ENCODE data around the gene HIP1. TPM values are rescaled to one million over a fixed set of nuclear protein-coding genes. Genes with fewer than 3 reads are reported as not detected.
"Not testable (repeated sequence)": the region's sequence is repeated elsewhere in the genome, so short reads cannot be mapped to it uniquely, and the experiment has no call there.

The HIP1 gene
- polyA plus RNA-seq, 3 donors, result 30.2 to 35.6 (median 33.1) TPM

DNA sequence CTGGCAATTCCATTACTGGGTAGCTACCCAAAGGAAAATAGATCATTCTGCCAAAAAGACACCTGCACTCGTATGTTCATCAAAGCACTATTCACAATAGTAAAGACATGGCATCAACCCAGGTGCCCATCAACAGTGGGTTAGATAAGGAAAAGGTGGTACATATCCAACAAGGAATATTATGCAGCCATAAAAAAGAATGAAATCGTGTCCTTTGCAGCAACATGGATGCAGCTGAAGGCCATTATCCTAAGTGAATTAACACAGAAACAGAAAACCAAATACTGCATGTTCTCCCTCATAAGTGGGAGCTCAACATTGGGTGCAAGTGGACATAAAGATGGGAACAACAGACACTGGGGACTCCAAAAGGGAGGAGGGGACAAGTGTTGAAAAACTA, 93.2 kb downstream of the HIP1 start:
- DNase-seq, result no peak

- DNase-seq, result no peak
Observed at GRCh38 chr7:75644589-75644988, 94.2 kb downstream of the HIP1 start.

DNA sequence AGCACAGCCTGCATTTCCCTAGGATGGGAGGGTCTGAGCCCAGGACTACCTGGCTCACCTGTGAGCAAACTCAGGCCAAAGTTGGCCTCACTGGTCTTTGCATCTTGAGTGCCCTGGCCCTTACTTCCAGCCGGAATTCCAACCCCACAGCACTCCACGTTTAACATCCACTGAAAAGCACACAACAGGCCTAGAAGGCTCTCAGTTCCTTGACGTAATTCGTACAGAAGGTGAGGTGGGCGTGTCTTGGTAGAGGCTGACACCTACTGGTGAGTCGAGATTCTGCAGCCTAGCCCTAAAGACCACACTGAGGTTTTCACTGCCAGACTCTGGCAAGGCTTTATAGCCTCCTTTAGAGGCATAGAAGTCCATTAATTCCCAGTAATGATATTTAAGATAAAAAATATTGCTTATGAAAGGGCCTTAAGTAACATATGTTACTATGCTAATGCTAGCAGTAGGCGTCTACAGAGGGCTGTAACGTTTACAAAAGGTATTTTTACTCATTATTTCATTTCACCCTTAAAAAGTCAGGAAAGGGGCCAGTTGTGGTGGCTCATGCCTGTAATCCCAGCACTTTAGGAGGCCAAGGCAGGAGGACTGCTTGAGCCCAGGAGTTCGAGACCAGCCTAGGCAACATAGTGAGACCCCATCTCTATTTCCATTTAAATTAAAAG, 95.8 kb downstream of the HIP1 start:
- no peak for DNase-seq

DNA sequence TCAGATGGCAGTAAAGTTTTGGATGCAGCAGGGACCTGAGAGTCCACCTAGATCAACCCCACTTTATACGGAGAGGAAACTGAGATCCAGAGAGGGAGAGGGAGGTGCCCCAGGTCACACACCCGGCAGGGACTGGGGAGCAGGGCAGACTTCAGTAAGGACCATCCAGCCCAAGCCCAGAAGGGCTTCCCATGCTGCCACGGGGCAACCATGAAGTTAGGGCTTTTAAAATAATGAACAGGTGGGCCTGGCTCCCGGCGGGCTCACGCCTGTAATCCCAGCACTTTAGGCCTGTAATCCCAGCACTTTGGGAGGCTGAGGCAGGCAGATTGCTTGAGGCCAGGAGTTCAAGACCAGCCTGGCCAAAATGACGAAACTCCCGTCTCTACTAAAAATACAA, 98.5 kb downstream of the HIP1 start:
- no peak for DNase-seq

DNA sequence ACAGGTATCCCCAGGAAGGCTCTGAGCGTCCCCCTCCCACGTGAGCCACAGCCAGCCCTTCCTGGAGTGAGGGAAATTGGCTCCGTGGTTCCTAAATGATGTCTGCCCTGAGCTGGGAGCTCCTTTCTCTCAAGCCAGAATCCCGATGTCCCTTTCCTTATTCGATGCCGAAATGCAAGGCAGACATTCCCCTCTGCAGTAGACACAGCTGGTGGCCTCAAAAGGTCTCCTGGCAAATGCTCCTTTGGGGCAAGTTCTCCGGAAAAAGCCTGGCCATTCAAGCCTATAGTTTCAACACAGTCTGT, 98.9 kb downstream of the HIP1 start:
- no peak for DNase-seq

DNA sequence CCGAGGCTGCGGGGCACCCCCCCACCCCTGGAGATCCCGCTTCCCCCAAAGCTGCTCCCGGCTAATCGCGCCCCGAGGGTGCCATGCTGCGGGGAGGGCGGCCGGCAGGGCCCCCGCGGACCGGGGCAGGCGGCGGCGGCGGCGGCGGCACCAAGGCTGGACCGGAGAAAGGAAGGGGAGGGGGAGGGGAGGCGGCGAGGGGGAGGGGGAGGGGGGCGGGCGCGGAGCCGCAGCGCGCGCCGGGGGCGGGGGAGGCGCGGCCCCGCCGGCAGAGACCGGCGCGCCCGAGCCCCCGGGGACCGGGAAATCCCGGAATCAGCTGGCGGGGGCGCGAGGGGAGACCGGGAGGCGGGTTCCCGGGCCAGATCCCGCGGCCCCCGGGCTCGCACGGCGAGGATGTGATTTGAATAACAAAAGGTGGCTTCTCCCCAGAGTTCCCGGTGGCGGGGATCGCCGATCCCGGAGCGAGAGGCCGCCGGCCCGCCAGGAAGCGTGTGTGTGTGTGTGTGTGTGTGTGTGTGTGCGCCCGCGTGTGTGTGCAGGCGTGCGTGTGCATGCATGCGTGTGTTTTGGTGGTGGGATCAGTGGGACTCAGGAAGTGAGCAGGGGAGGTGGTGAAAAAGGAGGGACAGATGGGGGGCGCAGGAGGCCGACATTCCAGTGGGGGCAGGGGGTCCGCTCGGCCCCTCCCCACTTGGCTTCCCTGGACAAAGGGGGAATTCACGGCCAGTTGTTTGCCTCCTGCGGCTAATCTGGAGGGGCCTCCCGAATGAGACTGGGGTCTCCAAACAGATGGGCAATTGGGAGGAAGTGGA, 99.5 kb downstream of the HIP1 start:
- DNase-seq, result peak; percentile 47

DNA sequence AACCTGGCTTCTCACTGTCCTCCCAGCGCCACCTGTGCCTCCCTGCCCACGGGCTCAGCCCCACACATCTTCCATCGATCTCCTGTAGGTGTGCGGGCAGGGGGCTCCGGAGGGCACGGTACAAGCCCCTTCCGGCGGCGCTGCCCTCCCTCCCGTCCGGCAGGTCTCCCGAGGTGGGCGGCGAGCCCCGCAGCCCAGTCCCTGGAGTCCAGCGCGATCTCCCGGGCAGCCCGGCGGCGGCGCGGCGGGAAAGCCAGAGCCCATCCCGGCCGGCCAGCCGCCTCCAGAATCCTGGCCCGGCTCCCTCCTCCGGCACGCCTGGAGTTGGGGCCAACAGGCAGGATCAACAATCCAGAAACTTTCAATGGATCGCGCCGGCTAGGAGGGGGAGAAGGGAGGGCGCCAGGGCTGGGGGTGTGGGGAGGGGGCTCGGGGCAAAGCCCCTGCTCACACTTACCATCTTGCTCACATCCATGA, 100.1 kb downstream of the HIP1 start:
- DNase-seq, result peak; percentile 59

- no peak for DNase-seq
Observed at GRCh38 chr7:75637854-75638593, 100.7 kb downstream of the HIP1 start.

- no peak for DNase-seq
Observed at GRCh38 chr7:75635036-75635435, 103.7 kb downstream of the HIP1 start.

- DNase-seq, result not testable (repeated sequence)
Observed at GRCh38 chr7:75632587-75632986, 106.2 kb downstream of the HIP1 start.

DNA sequence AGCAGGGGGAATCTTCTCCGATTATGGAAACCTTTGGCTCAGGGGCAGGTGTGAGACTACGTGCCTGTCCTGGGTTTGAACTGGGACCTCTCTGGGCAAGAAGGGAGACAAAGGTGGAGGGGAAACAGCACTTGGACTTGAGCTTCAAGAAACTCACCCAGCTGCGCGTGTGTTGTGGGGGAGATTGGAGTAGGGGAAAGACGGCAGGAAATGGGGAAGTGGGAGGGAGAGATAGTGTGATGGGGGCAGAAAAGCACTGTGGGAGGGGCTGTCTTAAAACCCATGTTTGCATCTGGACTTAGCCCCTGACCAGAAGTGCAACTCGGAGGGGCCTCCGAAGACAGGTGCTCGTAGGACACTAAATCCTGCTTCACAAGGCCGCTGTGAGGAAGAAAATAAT, 107.0 kb downstream of the HIP1 start:
- no peak for DNase-seq

- DNase-seq, result no peak
Observed at GRCh38 chr7:75630549-75630948, 108.2 kb downstream of the HIP1 start.

DNA sequence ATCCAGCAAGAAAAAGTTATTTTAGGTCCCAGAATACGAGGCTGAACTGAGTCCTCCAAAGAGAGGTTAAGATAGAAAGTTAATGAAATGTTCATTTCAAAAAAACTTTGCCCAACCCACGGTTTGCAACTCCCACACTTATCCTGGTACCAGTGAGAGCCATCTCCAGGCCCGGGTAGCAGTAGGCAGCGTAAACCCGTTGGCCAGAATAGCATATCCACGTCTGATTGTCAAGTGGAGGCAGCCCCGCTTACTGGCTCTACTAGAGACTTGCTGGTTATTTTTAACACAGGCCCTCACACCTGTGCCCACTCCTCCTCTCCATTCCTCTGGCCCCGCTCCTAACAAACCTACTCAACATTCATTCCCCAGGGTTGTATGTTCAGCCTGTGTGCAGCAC, 109.7 kb downstream of the HIP1 start:
- DNase-seq, result no peak

GRCh38 chr7:75628055-75628454, 110.7 kb downstream of the HIP1 start:
- no peak for DNase-seq

GRCh38 chr7:75626954-75627353, 111.8 kb downstream of the HIP1 start:
- no peak for DNase-seq

- no peak for DNase-seq
Observed at GRCh38 chr7:75625868-75626267, 112.9 kb downstream of the HIP1 start.

DNA sequence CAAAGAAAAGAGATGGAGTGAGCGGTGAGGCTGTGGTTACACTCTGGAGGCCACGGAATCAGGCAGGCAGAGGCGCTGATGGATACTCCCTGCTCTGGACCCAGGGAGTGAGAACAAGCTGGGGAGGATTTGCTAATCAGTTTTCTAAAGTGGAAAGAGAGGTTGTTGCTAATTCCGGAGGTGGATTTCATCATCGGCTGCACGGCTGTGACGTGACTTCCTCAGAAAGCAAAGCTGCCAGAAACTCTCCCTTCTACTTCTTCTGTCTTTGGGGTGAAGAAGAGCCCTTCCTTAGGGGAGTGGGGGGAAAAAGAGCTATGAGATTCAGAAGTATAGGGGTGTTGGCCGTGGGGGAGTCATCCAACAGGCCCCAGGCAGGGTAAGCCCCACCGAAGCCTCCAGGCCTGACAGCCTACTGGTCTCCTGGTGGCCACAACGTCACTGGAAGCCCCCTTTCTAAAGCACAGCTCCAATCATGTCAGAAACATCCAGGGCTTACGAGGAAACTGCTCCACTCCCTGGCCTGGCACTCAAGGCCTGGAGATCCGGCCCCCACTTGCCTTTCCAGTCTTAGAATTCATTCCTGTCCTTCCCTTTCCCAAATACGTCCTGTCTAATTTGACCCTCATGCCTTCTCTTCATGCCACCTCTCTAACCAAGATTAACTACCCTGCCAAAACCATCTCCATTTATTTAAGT, 114.5 kb downstream of the HIP1 start:
- no peak for DNase-seq

DNA sequence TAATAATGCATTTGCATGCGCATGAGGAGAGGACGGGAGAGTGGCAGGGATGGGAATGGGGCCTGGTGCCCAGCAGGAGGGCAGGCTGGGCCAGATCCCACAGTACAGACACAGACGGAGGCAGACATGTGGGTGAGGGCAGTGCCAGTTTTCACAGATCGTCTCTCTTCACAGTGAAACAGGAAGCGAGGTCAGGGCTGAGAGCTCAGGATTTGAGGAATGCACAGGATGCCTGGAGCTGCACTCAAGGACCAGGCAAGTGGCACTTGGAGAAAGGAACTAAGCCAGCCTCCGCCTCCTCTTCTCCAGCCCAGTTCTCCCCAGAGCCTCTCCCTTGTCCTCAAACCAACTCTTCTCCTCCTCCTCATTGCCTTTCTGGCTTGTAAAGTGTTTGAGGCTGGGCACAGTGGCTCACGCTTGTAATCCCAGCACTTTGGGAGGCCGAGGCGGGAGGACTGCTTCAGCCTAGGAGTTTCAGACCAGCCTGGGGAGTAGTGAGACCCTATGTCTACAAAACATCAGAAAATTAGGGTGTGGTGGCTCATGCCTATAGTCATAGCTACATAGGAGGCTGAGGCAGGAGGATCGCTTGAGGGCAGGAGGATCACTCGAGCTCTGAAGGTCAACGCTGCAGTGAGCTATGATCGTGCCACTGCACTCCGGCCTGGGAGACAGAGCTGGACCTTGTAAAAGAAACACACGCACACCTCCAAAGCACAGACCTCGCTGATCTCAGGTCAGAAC, 115.2 kb downstream of the HIP1 start:
- no peak for DNase-seq

- no peak for DNase-seq
Observed at GRCh38 chr7:75621124-75621523, 117.6 kb downstream of the HIP1 start.

DNA sequence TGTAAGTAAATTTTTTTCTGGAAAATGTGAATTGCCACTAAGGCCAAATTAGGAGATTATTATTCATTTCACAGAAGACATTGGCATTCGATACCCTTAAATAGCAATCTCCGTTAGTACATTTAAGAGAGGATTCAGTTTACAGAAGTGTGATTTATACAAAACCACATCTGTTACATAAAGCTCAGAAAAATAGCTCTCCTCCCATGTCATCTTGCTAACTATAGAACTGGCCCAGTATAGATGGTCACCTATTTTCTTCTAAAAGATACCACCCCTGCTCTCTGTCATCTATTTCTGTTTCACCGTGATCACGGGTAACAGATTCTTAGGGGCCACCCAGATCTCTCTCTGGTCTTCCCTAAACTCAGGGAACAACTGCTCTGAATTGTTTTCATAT, 119.1 kb downstream of the HIP1 start:
- no peak for DNase-seq

DNA sequence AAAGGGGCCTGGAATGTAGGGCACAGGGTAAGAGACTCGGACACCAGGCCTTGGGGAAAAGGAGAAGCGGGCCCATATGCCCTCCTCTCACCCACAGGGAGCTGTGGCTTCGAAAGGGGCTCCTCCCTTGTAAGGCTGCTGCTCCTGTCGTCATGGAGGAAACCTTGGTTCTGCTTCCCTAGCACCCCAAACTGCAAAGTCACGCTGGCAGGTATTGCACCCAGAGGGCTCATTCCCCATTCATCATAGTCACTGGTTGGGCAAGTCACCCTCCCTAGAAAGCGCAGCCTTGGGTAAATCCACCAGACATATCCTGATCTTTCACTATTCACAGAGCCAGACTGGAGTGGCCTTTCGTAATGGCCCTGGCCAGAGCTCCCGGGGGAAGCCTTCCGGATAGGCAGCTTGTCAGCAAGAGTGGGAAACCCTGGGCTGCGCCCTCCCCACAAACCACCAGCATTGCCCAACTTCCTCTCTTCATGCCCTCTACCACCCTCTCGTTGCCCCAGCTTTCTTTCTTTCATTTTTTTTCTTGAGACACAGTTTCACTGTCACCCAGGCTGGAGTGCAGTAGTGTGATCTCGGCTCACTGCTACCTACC, 121.0 kb downstream of the HIP1 start:
- no peak for DNase-seq
